ENCODE results near the gene DIP2C.

DNA sequence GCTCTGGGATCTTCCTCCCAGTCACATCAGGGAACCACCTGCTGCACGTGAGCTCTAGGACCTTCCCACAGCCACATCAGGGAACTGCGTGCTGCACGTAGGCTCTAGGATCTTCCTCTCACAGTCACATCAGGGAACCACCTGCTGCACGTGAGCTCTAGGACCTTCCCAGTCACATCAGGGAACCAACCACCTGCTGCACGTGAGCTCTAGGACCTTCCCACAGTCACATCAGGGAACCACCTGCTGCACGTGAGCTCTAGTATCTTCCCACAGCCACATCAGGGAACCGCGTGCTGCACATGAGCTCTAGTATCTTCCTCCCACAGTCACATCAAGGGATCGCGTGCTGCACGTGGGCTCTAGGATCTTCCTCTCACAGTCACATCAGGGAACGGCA is 229.7 kb downstream of the DIP2C start:
- TF ChIP-seq, protein P1, sequence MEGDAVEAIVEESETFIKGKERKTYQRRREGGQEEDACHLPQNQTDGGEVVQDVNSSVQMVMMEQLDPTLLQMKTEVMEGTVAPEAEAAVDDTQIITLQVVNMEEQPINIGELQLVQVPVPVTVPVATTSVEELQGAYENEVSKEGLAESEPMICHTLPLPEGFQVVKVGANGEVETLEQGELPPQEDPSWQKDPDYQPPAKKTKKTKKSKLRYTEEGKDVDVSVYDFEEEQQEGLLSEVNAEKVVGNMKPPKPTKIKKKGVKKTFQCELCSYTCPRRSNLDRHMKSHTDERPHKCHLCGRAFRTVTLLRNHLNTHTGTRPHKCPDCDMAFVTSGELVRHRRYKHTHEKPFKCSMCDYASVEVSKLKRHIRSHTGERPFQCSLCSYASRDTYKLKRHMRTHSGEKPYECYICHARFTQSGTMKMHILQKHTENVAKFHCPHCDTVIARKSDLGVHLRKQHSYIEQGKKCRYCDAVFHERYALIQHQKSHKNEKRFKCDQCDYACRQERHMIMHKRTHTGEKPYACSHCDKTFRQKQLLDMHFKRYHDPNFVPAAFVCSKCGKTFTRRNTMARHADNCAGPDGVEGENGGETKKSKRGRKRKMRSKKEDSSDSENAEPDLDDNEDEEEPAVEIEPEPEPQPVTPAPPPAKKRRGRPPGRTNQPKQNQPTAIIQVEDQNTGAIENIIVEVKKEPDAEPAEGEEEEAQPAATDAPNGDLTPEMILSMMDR (conservative IDR thresholded peaks at IDR 0.05 in 1 of 2, IDR thresholded peaks at IDR 0.05 in 1 of 2; ENCODE audit: extremely low read depth in 1 of 2, insufficient read depth in 1 of 2, low read depth in 1 of 2, low read length in 2 of 2): no peak
- TF ChIP-seq EZH2 (IDR thresholded peaks at IDR 0.05; ENCODE audit: borderline replicate concordance, low read length): no peak

All from mammary epithelial cell (primary cell).